ENCODE measurements around the gene DCAF4L1.
A peak's percentile ranks its signal among the peaks of the same experiment; 100 is the strongest.

The DCAF4L1 gene, protein sequence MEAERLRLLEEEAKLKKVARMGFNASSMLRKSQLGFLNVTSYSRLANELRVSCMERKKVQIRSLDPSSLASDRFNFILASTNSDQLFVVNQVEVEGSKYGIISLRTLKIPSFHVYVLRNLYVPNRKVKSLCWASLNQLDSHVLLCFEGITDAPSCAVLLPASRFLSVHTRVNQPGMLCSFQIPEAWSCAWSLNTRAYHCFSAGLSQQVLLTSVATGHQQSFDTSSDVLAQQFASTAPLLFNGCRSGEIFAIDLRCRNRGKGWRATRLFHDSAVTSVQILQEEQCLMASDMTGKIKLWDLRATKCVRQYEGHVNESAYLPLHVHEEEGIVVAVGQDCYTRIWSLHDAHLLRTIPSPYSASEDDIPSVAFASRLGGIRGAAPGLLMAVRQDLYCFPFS

DNA sequence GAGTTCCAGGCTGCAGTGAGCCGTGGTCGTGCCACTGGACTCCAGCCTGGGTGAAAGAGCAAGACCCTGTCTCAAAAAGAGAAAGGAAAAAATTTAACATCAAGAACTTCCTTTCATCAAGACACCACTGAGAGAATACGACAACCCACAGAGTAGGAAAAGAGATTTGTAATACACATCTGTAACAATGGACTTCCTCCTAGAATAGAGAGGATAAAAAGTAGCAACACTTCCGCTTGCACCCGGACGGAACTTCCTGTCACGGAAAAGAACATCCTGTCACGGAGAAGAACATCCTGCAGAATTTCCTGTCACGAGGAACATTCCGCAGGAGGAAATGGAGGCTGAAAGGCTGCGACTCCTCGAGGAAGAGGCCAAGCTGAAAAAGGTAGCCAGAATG lies at the start of gene DCAF4L1:
Gene DCAF4L1 (plus strand): TSS at position 301 of the 400 bp plus-strand sequence. CDS start 37 bp downstream, at position 338.
- no peak for DNase-seq

DNA sequence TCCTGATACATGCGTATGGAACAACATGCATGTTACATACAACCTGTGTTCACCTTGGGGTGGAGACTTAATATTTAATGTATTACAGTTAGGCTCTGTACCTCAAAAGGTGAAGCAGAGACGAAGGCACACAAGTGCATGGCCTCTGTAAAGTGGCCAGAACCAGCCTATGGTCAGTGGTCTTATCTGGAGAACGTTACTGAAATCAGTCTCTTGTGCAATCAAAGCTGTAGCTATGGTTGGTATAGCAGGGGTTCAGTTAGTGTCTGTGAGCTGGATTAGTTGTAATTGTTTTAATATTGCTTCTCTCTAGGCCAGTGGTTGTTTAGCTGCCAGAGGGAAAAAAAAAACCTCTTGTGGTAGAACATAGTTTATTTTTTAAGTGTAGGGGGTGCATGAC lies 48.6 kb upstream of the DCAF4L1 start:
- no peak for DNase-seq

DNA sequence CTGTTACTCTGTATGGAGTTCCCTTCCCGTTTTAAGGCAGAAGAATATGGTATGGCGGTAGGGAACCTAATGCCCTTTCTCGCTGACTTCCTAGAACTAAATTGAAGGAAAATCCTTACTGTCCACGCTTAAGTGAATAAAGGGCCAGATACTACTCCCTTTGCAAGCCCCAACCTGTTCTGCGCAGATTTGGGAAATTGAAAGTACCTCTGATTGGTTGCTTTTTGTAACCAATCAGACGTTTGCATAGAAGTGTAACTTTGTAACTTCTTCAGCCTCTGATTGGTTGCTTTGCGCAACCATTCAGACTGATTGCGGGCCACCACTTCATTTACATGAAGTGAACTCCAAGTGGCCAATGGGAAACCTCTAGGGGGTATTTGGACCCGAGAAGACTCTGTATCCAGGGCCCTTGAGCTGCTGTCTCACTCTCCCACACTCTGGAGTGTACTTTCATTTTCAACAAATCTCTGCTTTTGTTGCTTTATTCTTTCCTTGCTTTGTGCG lies 47.5 kb upstream of the DCAF4L1 start:
- no peak for DNase-seq

DNA sequence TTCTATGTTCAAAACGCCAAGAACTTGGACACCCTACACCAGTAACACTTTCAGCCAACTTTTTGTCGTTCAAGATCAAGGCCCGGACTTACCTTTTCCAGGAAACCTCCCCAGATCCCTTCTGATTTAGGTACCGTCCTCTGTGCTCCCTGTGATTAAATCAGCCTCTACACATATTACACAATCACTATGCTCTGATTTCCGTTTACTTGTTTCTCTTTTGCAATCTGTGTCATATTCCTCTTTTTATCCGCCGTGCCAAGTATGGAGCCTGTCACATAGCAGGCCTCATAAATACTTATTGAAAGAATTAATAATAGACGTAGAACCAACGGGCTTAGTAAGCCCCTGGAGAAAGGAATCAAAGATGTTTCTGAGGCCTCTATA lies 47.0 kb upstream of the DCAF4L1 start:
- DNase-seq = no peak

DNA sequence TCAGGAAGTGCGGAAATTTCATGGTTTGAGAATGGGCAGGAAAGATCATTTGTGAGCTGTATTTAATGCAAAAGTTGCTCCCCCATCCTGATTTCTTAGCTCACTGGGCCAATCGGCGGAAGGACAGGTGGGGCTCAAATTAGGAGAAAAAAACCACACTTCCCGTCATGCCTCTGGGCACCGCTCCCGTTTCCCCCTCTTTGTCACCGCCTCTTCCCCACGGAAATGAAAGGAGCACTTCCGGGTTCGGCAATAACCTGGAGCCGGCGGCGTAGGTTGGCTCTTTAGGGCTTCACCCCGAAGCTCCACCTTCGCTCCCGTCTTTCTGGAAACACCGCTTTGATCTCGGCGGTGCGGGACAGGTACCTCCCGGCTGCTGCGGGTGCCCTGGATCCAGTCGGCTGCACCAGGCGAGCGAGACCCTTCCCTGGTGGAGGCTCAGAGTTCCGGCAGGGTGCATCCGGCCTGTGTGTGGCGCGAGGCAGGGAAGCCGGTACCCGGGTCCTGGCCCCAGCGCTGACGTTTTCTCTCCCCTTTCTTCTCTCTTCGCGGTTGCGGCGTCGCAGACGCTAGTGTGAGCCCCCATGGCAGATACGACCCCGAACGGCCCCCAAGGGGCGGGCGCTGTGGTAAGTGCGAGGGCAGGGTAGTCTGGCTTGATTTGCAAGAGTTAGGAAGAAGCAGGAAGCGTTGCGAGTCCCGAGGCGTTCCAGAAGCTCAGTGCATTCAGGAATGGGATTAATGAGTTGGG lies 46.5 kb upstream of the DCAF4L1 start, which contains the start of gene TMEM33:
Gene TMEM33 (plus strand): TSS at position 529 of the 751 bp plus-strand sequence. CDS start 56 bp downstream, at position 585.
- peak; percentile 70 for DNase-seq

DNA sequence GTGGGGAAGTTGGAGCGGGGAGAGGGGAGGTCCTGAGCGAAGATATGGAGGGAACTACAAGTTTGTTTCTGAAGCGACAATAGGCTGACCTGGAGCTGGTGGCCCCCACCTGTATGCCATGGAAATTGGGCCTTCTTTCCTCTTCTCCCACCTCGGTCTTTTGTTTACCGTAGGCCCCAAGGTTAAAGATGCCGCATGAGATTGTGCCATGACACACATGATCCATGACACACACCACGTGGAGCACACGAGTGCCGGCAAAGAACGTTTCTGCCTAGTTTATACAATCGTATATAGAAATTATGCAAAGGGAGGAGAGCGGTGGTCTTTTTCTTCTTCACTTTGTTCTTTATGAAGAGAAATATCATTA lies 45.9 kb upstream of the DCAF4L1 start:
- DNase-seq = no peak

DNA sequence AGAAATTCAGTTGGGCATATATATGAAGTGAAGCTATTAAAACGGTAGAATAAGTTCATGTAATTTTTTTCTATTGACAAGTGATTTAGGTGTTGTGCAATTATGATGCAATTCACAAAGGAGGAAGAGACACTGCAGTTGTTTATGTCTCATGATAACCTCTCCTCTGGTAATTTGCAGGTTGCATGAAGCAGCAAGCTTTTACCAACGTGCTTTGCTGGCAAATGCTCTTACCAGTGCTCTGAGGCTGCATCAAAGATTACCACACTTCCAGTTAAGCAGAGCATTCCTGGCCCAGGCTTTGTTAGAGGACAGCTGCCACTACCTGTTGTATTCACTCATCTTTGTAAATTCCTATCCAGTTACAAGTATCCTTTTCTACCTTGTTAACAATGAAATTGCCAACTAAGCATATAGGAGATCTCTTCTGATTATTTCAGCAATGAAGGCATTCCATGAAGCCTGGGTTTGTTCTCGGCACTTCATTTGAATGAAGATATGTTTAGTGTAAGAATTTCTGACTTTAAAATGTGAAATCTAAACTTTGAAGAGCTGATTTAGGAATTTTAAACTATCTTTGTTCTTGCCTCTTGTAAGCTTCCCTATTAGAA lies 42.4 kb upstream of the DCAF4L1 start:
- no peak for DNase-seq

DNA sequence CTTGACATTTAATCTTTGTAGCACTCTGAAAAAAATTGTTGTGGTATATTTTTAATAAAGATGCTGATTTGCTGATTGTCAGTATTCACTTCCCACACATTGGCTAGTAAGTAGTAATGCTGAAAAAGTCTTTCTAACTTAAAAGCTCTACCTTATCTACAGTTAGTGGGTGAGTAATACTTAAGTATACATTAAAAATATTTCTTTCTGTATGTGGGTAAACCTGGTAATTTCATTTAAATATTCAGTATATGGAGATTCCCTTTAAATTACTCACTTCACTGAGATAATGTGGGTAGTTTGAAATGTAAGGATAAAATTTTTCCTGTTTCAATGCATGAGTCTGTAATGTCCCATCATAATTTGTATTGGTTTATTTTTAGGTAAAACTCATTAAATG lies 40.7 kb upstream of the DCAF4L1 start:
- DNase-seq = no peak

DNA sequence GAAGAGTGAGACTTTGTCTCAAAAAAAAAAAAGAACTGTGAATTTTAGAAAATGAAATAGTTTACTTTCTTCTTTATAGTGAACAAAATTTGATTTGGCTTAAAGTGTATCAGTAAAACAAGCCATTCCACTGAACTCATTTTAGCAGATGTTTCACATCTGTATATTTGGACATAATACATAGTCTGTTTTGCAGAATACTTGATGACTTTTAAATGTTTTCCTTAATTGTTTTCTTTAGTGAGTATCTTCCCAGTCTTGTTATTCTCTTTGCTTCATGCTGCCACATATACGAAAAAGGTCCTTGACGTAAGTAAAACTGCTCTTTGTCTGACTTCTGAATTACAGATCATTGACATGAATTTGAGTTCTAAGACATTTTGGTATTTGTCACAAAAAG lies 38.0 kb upstream of the DCAF4L1 start:
- DNase-seq = no peak

DNA sequence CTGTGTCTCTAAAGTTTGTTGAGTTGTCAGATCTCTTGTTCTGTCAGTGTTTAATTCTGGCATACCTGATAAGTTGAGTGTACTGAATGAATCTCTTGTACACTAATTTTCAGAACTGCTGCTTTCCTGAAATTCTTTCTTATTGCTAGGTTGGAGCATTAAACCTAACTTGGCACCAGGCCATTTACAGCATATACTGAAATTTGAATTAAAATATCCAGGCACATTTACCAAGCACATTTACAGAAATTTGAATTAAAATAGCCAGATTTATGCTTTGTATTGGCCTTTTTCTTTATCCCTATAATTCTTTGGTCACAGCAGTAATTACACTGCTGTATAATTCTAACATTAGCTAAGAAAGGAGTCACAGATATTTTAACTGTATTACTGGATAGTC lies 37.5 kb upstream of the DCAF4L1 start:
- DNase-seq = no peak

DNA sequence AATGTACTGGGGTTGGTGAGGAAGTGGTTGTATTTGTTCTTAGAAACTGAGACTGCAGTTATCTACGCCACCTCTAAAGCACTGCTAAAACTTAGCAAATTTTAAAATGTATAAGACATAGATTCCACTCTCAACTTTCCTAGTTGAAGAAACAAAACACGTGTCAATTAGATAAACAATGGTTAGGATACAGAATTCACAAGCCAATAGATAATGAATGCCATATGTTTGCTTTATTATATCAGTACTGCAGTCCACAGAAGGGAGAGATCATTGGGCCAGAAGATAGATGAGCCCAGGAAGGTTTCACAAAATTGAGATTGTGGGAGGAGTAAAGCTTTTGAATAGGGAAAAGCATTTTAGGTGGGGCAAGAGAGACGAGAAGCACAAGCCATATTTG lies 32.0 kb upstream of the DCAF4L1 start:
- DNase-seq = no peak

DNA sequence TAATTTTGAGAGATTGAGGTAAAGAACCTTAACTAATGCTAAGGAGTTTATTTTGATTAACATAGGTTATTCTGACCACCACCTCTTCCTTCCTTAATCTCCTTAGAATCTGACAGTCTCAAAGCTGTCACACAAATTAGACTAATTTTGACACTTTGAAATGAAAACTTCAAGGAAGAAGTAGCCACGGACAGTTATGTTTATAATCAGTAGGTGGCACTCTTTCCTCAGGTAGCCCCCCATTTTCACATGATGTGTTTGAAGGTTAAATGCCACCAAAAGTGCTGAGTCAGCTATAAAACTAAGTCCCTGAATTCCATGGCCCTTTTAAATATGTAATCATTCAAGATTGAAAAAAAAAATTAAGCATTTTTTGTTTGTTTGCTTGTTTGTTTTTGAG lies 23.9 kb upstream of the DCAF4L1 start:
- no peak for DNase-seq

DNA sequence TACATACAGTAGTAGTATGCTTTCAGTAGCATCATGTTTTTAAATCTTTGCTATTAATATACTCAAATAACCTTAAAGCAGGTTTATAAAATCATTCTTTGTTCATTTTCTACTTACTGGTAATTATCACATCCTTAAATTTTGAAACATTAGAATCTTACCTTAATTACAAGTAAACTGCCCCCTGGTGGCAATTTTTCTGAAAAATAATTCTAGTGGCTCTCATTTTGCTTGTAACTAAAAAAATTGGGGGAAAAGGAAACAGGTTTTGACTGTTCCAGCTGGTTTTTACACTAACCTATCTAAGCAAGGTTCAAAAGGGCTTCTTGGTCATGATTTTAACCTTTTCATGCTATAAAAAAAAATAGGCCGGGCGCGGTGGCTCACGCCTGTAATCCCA lies 18.5 kb upstream of the DCAF4L1 start:
- DNase-seq = no peak

DNA sequence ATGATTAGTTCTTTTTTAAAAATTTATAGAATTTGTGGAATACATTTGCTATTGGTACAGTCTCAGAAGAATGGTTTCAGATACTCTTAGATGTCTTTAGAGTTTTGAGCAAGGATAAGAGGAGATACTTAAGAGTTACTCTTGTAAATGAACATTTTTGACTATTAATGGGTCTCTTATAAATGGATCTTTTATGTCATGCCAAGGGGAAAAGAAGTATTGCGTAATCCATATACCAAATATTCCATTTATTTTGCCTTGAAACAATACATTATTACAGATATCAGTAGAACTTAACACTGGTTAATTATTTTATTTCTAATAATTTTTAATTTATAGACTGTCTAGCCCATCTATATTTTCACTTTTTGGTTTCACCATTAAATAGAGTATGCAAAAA lies 17.2 kb upstream of the DCAF4L1 start:
- DNase-seq = no peak

DNA sequence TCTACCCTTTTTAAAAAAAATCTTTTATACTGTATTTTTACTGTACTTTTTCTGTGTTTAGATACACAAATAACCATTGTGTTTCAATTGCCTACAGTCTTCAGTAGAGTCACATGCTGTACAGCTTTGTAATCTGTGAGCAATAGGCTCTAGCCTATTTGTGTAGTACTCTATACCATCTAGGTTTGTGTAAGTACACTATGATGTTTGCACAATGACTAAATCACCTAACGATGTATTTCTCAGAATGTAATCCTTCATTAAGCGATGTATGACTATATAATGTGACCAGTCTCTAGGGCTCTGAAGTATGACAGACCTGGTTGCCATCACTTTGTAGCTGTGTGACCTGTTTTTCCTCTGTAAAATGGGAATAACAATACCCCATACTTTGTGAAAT lies 14.2 kb upstream of the DCAF4L1 start:
- no peak for DNase-seq

DNA sequence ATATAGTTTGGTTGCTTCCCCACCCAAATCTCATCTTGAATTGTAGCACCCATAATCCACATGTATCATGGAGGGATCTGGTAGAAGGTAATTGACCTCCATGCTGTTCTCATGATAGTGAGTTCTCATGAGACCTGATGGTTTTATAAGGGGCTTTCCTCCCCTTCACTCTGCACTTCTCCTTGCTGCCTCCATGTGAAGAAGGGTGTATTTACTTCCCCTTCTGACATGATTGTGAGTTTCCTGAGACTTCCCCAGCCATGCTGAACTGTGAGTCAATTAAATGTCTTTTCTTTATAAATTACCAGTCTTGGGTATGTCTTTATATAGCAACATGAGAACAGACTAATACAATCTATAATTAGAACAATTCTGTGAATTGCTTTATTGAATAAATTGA lies 11.9 kb upstream of the DCAF4L1 start:
- no peak for DNase-seq

DNA sequence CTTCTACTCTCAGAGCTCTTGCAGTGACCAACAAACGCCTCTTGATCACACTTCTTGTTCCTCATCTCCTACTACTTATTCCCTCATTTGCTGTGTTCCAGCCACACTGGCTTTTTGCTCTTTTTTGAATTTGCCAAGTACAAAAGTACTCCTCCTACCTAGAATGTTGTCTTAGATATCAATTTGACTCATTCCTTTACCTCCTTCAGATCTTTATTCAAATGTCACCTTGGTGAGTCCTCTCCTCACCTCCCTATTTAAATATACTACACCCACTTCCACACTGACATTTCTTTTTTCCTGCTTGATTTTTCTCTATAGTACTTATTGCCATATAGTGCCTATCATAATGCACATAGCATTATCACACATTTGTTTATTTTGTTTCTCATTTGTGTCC lies 6.2 kb upstream of the DCAF4L1 start:
- DNase-seq = no peak

DNA sequence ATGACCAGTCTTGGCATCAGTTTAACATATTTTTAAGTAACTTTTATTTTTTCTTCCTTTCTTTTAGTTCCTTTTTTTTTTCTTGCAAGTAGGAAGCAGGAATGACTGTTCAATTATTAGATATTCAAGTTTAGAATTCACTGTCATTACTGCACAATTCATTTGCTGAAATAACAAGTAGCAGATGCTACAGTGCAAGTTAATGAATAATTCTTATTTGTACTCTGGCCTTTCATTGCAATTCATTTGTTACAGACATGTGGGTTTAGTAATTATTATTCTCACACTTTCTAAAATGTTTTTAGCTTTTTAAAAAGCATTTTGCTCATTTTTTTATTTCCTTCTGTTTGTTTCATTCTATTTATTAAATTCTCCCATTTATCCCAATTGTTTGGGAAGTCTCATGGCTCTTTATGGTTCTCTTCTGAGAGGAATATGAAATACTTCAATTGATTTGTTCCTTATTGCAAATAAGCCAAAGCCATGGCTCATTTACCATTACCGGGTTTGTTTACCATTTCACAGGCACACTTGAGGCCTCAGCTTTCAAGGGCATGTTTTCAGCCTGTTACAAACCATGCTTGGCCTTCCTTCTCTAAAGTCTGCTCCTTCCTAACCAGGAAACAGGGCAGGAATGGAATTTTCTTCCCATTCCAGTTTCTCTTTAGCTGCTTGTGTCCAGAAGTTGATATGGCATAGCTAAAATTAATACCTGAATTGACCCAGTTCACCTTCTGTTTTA lies 4.6 kb upstream of the DCAF4L1 start:
- no peak for DNase-seq

DNA sequence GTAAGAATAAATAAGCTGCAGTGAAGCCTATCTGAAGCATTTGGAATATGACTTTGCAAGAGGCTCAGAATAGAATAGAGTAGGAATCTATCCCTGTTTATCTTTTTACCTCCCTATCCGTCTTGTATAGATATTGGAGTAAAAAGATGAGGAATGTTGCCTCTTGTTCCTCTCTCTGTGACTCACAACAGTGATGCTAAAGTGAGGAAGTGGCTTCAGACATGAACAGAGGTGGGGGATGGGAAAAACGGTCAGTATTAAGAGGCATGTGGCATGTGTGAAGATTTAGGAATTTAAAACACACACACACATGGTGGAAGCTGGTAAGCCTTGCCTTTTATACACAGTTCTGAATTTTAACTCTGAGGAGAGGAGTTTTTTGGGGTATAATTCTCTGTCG lies 3.8 kb upstream of the DCAF4L1 start:
- no peak for DNase-seq

DNA sequence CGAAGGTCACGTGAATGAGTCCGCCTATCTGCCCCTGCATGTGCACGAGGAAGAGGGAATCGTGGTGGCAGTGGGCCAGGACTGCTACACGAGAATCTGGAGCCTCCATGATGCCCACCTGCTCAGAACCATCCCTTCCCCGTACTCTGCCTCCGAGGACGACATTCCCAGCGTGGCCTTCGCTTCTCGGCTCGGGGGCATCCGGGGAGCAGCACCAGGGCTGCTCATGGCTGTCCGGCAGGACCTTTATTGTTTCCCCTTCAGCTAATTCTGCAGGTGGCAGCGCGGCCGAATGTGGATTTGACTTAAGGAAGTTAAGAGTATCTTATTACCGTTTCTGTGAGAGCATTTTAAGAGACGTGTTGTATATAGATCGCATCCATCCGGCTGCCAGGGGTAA lies 1.2 kb downstream of the DCAF4L1 start:
- no peak for DNase-seq

DNA sequence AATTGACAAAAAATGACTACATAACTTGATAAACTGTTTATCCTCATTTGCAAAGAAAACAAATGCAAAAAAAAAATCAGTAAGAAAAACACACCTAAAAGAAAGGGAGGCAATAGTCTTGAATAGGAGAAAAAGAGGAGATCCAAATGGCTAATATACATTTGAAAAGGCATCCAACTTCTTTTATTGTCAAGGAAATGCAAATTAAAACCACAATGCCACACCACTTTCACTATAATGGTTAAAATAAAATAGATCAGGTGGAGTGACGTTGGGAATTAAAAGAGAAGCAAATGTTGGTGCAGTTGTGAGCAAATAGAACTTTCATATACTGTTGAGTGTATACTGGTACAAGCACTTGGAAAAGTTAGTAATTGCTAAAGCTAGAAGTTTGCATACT lies 3.6 kb downstream of the DCAF4L1 start:
- no peak for DNase-seq

DNA sequence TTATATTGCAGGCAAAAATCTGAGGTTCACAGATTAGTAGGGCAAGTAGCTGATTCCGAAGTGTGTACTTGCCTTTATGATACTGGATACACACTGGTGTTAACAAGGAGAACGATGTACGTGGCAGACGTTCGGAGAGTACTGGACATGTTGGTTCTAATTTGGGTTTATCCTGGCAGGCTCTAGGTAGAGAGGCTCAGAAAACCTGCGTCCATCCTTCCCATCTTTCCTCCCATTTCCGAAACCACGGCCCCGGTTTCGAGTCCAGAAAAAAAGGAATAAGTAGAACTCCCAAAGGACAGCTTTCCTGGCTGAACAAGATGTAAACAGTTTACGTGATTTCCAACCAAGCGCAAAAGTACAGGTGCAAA lies 8.4 kb downstream of the DCAF4L1 start:
- no peak for DNase-seq

All from NCI-H2171 (cell line).